H9 (cell line): Measurements from ENCODE around the gene KAZALD1. TPM values are rescaled to one million over a fixed set of nuclear protein-coding genes. Genes with fewer than 3 reads are reported as not detected.

Source experiments
- DNase-seq: peaks from one replicate; pipeline ENCODE4 v3.0.0-alpha.2; 2017
- H2AFZ ChIP-seq: one replicate; pipeline ENCODE4 v1.6.1; 2013; ENCODE audit warnings: mild to moderate bottlenecking, low read length, control low read depth, moderate library complexity
- H2AK5ac ChIP-seq: 2 replicates; pipeline ENCODE4 v1.6.1; 2013; ENCODE audit warnings: low read length, control low read depth, mixed read lengths; ENCODE audit not compliant: insufficient read length
- H2BK120ac ChIP-seq: one replicate; pipeline ENCODE4 v1.6.1; 2013; ENCODE audit warnings: low read depth, mild to moderate bottlenecking, low read length, control low read depth, inconsistent platforms; ENCODE audit not compliant: poor library complexity, severe bottlenecking
- H2BK12ac ChIP-seq: 2 replicates; pipeline ENCODE4 v1.6.1; 2013; ENCODE audit warnings: low read length, control low read depth, mixed read lengths, low read depth; ENCODE audit not compliant: insufficient read length
- H2BK15ac ChIP-seq: 2 replicates; pipeline ENCODE4 v1.6.1; 2013; ENCODE audit warnings: low read depth, low read length, control low read depth
- H2BK20ac ChIP-seq: one replicate; pipeline ENCODE4 v1.6.1; 2013; ENCODE audit warnings: low read depth, mild to moderate bottlenecking, low read length, control low read depth, inconsistent platforms; ENCODE audit not compliant: poor library complexity, severe bottlenecking
- H2BK5ac ChIP-seq: 2 replicates; pipeline ENCODE4 v1.6.1; 2013; ENCODE audit warnings: low read length, control low read depth, mixed read lengths; ENCODE audit not compliant: insufficient read length
- H3K14ac ChIP-seq: 2 replicates; pipeline ENCODE4 v1.6.1; 2013; ENCODE audit warnings: low read length, control low read depth; ENCODE audit not compliant: insufficient read depth
- H3K18ac ChIP-seq: 2 replicates; pipeline ENCODE4 v1.6.1; 2013; ENCODE audit warnings: low read depth, mild to moderate bottlenecking, mixed read lengths, low read length, control low read depth; ENCODE audit not compliant: insufficient read length
- H3K23ac ChIP-seq: 2 replicates; pipeline ENCODE4 v1.6.1; 2013; ENCODE audit warnings: low read length, control low read depth, mixed read lengths, low read depth; ENCODE audit not compliant: insufficient read length
- H3K23me2 ChIP-seq: 2 replicates; pipeline ENCODE4 v1.6.1; 2013; ENCODE audit warnings: low read depth, mild to moderate bottlenecking, mixed read lengths, low read length, control low read depth; ENCODE audit not compliant: insufficient read length, poor library complexity, severe bottlenecking
- H3K27ac ChIP-seq: 2 replicates; pipeline ENCODE4 v1.5.1; 2013; ENCODE audit warnings: low read length, control low read depth, mixed read lengths, low read depth; ENCODE audit not compliant: insufficient read length
- H3K27me3 ChIP-seq: 2 replicates; pipeline ENCODE4 v1.6.1; 2013; ENCODE audit warnings: low read length, control low read depth, inconsistent platforms; ENCODE audit not compliant: insufficient read depth
- H3K4ac ChIP-seq: 2 replicates; pipeline ENCODE4 v1.6.1; 2013; ENCODE audit warnings: low read depth, mild to moderate bottlenecking, control low read depth, inconsistent platforms, low read length, moderate library complexity
- H3K4me1 ChIP-seq: 2 replicates; pipeline ENCODE4 v1.6.1; 2013; ENCODE audit warnings: low read length, control low read depth, inconsistent platforms; ENCODE audit not compliant: insufficient read depth
- H3K4me2 ChIP-seq: 2 replicates; pipeline ENCODE4 v1.6.1; 2013; ENCODE audit warnings: low read length, control low read depth, mixed read lengths; ENCODE audit not compliant: insufficient read length, insufficient read depth
- H3K56ac ChIP-seq: 2 replicates; pipeline ENCODE4 v1.6.1; 2013; ENCODE audit warnings: low read depth, mild to moderate bottlenecking, mixed read lengths, low read length, control low read depth; ENCODE audit not compliant: insufficient read length
- H3K79me1 ChIP-seq: 2 replicates; pipeline ENCODE4 v1.6.1; 2013; ENCODE audit warnings: low read depth, mild to moderate bottlenecking, moderate library complexity, low read length, control low read depth, inconsistent platforms; ENCODE audit not compliant: insufficient read depth, poor library complexity, severe bottlenecking
- H3K79me2 ChIP-seq: 2 replicates; pipeline ENCODE4 v1.6.1; 2013; ENCODE audit warnings: low read length, control low read depth, inconsistent platforms; ENCODE audit not compliant: insufficient read depth
- H3K9ac ChIP-seq: 2 replicates; pipeline ENCODE4 v1.6.1; 2013; ENCODE audit warnings: low read length, control low read depth, mixed read lengths; ENCODE audit not compliant: insufficient read length; ENCODE audit errors: extremely low read depth
- H3K9me3 ChIP-seq: one replicate; pipeline ENCODE4 v1.6.1; 2013; ENCODE audit warnings: low read depth, low read length, inconsistent platforms; ENCODE audit not compliant: control insufficient read depth
- H3T11ph ChIP-seq: one replicate; pipeline ENCODE4 v1.6.1; 2013; ENCODE audit warnings: mild to moderate bottlenecking, low read length, control low read depth, inconsistent platforms
- H4K20me1 ChIP-seq: one replicate; pipeline ENCODE4 v1.6.1; 2013; ENCODE audit not compliant: control insufficient read depth, insufficient read length, insufficient read depth
- H4K5ac ChIP-seq: 2 replicates; pipeline ENCODE4 v1.6.1; 2013; ENCODE audit warnings: low read depth, mild to moderate bottlenecking, mixed read lengths, low read length, control low read depth; ENCODE audit not compliant: insufficient read length
- H4K8ac ChIP-seq: replicated peaks from 2 replicates; pipeline ENCODE4 v1.6.1; 2013; ENCODE audit warnings: low read length, control low read depth, mixed read lengths, low read depth; ENCODE audit not compliant: insufficient read length
- H4K91ac ChIP-seq: 2 replicates; pipeline ENCODE4 v1.6.1; 2013; ENCODE audit warnings: low read depth, mild to moderate bottlenecking, moderate library complexity, mixed read lengths, low read length, control low read depth; ENCODE audit not compliant: insufficient read length
- H3K27ac Mint-ChIP-seq, 3 experiments: 2 replicates in 2 of 3; 3 replicates in 1 of 3; pipeline ENCODE4 v1.8.0; 2020 to 2021; ENCODE audit warnings: mixed read lengths in 3 of 3, mild to moderate bottlenecking in 1 of 3, moderate library complexity in 1 of 3
- H3K27me3 Mint-ChIP-seq: 2 replicates; pipeline ENCODE4 v1.8.0; 2021; ENCODE audit warnings: low read depth, mild to moderate bottlenecking, moderate library complexity, mixed read lengths
- H3K36me3 Mint-ChIP-seq, 3 experiments: 2 replicates in 2 of 3; 3 replicates in 1 of 3; pipeline ENCODE4 v1.8.0; 2020 to 2021; ENCODE audit warnings: low read depth in 3 of 3, mixed read lengths in 3 of 3; ENCODE audit not compliant: insufficient read depth in 1 of 3
- H3K4me1 Mint-ChIP-seq, 2 experiments: 2 replicates each; pipeline ENCODE4 v1.8.0; 2020; ENCODE audit warnings: mixed read lengths in 2 of 2
- H3K4me3 Mint-ChIP-seq, 2 experiments: 2 replicates in 1 of 2; 3 replicates in 1 of 2; pipeline ENCODE4 v1.8.0; 2020 to 2021; ENCODE audit warnings: mild to moderate bottlenecking in 2 of 2, mixed read lengths in 2 of 2, moderate library complexity in 1 of 2
- H3K9me3 Mint-ChIP-seq, 2 experiments: 2 replicates in 1 of 2; 3 replicates in 1 of 2; pipeline ENCODE4 v1.8.0; 2020; ENCODE audit warnings: mild to moderate bottlenecking in 2 of 2, mixed read lengths in 2 of 2, moderate library complexity in 1 of 2
- WGBS: extraction: QIAGEN DNeasy Blood & Tissue Kit; methylation state at CpG from one replicate; pipeline ENCODE4 v1.1.7; 2013; ENCODE audit warnings: missing lambda C conversion rate, low lambda C conversion rate, mixed read lengths; ENCODE audit not compliant: insufficient read length; ENCODE audit errors: extremely low coverage; 5-methylcytosine and 5-hydroxymethylcytosine counted together
- total RNA-seq: library from RNA; stranded (reverse); gene quantifications from 2 replicates; pipeline ENCODE4 v1.2.1, GENCODE V29; 2021
- TF ChIP-seq, protein P1 (sequence below): fragments of 200-600 bp; sonication (generic); conservative IDR thresholded peaks from 3 replicates; pipeline ENCODE4 v1.8.0; 2021; ENCODE audit warnings: antibody characterized with exemption, mild to moderate bottlenecking

The KAZALD1 gene
- total RNA-seq, 1 experiment from 2014 or later, result 2.9 TPM

DNA sequence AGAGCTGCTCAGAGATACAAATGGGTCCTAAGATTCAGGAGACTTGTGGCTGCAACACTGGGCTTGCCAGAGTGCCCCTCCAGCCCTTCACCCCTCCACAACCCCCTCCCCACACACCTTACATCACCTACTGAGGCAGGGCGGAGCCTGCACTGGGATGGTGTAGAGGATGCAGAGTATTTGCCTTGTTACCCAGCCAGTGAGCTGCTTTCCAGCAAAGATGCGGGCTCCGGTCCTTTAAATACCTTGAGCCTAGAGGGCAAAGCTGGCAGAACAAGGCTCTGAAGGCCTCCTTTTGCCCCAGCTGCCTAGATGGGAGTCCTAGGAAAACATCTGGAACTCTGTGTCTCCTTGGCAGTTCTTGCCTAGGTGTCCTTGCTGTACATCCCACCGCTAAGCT lies 34.6 kb downstream of the KAZALD1 start:
- no peak overlapping the region for H3K27ac Mint-ChIP-seq
- Histone ChIP-seq H2BK120ac (no peak overlapping the region), H2BK20ac (no peak overlapping the region), H2BK5ac (no peak overlapping the region), H4K8ac (no peak overlapping the region), H3K79me2 (no peaks in the 10 kb centered on the region), H3K4me1 (no peaks in the 10 kb centered on the region; the same call in 1 of the 2 replicates), H3K56ac (no peak overlapping the region), H3K9me3 (no peaks in the 10 kb centered on the region), H3K9ac (no peak overlapping the region), H3K4me2 (no peak overlapping the region), H3K23me2 (no peaks in the 10 kb centered on the region), H4K91ac (no peak overlapping the region), H2AK5ac (no peak overlapping the region), H3K27ac (no peak overlapping the region), H4K20me1 (no peaks in the 10 kb centered on the region), H4K5ac (no peak overlapping the region), H3K27me3 (no peaks in the 10 kb centered on the region), H2BK15ac (no peak overlapping the region), H3K4ac (no peak overlapping the region), H3K79me1 (no peaks in the 10 kb centered on the region), H3T11ph (no peak overlapping the region), H2AFZ (no peak overlapping the region), H3K18ac (no peak overlapping the region), H3K23ac (no peak overlapping the region), H3K14ac (no peak overlapping the region), H2BK12ac (no peak overlapping the region)
- H3K9me3 Mint-ChIP-seq, result no peaks in the 10 kb centered on the region
- no peaks in the 10 kb centered on the region for H3K36me3 Mint-ChIP-seq
- H3K4me1 Mint-ChIP-seq, result peaks cover 9 to 23% of the 10 kb centered on the region in 2 experiments
- no peak for DNase-seq
- peaks cover 59% of the 10 kb centered on the region for H3K27me3 Mint-ChIP-seq
- no peak overlapping the region for H3K4me3 Mint-ChIP-seq
- TF ChIP-seq, protein P1, sequence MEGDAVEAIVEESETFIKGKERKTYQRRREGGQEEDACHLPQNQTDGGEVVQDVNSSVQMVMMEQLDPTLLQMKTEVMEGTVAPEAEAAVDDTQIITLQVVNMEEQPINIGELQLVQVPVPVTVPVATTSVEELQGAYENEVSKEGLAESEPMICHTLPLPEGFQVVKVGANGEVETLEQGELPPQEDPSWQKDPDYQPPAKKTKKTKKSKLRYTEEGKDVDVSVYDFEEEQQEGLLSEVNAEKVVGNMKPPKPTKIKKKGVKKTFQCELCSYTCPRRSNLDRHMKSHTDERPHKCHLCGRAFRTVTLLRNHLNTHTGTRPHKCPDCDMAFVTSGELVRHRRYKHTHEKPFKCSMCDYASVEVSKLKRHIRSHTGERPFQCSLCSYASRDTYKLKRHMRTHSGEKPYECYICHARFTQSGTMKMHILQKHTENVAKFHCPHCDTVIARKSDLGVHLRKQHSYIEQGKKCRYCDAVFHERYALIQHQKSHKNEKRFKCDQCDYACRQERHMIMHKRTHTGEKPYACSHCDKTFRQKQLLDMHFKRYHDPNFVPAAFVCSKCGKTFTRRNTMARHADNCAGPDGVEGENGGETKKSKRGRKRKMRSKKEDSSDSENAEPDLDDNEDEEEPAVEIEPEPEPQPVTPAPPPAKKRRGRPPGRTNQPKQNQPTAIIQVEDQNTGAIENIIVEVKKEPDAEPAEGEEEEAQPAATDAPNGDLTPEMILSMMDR, result no peak
- no CpG with 5 or more reads among the region's 4 CpGs for WGBS
